SK-N-SH (cell line): Measurements from ENCODE around the gene SAA1.

ENCODE experiments used
- TF ChIP-seq, protein P1 (sequence below): fragments of 150-350 bp; IDR thresholded peaks from 2 replicates; pipeline ENCODE4 v1.6.1; 2017; ENCODE audit warnings: antibody characterized with exemption, low read length, low read depth, borderline replicate concordance
- TF ChIP-seq, protein P2 (sequence below): fragments of 200-600 bp; sonication (generic); IDR thresholded peaks from 2 replicates; pipeline ENCODE4 v1.6.1; 2017; ENCODE audit warnings: antibody characterized with exemption, mild to moderate bottlenecking, moderate library complexity

DNA sequence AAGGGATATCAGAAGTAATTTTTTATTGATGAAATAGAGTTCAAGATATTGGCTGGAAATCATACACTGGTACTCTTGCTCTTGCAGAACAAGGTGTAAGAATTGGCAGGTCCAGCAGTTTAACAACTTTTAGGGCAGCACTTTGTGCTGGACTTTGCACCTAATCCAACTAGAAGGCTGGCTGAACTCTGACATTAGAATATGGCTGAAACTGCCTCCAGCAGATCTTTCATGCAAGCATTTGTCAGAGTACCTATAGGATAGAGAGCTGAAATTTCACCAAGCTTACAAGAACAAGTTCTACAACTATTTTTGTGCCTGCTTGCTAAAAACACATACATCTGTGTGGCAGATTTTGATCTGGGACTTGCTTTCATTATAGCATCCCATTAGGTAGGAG lies 38.7 kb downstream of the SAA1 start:
- TF ChIP-seq, protein P1, sequence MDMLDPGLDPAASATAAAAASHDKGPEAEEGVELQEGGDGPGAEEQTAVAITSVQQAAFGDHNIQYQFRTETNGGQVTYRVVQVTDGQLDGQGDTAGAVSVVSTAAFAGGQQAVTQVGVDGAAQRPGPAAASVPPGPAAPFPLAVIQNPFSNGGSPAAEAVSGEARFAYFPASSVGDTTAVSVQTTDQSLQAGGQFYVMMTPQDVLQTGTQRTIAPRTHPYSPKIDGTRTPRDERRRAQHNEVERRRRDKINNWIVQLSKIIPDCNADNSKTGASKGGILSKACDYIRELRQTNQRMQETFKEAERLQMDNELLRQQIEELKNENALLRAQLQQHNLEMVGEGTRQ: no peak
- TF ChIP-seq, protein P2, sequence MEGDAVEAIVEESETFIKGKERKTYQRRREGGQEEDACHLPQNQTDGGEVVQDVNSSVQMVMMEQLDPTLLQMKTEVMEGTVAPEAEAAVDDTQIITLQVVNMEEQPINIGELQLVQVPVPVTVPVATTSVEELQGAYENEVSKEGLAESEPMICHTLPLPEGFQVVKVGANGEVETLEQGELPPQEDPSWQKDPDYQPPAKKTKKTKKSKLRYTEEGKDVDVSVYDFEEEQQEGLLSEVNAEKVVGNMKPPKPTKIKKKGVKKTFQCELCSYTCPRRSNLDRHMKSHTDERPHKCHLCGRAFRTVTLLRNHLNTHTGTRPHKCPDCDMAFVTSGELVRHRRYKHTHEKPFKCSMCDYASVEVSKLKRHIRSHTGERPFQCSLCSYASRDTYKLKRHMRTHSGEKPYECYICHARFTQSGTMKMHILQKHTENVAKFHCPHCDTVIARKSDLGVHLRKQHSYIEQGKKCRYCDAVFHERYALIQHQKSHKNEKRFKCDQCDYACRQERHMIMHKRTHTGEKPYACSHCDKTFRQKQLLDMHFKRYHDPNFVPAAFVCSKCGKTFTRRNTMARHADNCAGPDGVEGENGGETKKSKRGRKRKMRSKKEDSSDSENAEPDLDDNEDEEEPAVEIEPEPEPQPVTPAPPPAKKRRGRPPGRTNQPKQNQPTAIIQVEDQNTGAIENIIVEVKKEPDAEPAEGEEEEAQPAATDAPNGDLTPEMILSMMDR: no peak
